GM12891 (cell line): Measurements from ENCODE around the gene PTCH1.

Experiments
- PAX5 ChIP-seq: IDR thresholded peaks from 2 replicates; pipeline ENCODE4 v1.6.1; 2011; ENCODE audit warnings: low read length, moderate library complexity, mild to moderate bottlenecking; ENCODE audit not compliant: insufficient read depth, severe bottlenecking
- POLR2A ChIP-seq: IDR thresholded peaks from 2 replicates; pipeline ENCODE4 v1.6.1; 2011; ENCODE audit warnings: low read depth, low read length, control low read depth
- POLR2AphosphoS5 ChIP-seq: IDR thresholded peaks from 2 replicates; pipeline ENCODE4 v1.6.1; 2011; ENCODE audit warnings: low read depth, low read length, control low read depth
- POU2F2 ChIP-seq: IDR thresholded peaks from 2 replicates; pipeline ENCODE4 v1.6.1; 2011; ENCODE audit warnings: low read depth, mild to moderate bottlenecking, control low read depth, low read length, moderate library complexity
- SPI1 ChIP-seq: IDR thresholded peaks from 2 replicates; pipeline ENCODE4 v1.6.1; 2011; ENCODE audit warnings: low read depth, low read length, control low read depth
- TAF1 ChIP-seq: IDR thresholded peaks from 2 replicates; pipeline ENCODE4 v1.6.1; 2011; ENCODE audit warnings: low read depth, low read length, control low read depth

DNA sequence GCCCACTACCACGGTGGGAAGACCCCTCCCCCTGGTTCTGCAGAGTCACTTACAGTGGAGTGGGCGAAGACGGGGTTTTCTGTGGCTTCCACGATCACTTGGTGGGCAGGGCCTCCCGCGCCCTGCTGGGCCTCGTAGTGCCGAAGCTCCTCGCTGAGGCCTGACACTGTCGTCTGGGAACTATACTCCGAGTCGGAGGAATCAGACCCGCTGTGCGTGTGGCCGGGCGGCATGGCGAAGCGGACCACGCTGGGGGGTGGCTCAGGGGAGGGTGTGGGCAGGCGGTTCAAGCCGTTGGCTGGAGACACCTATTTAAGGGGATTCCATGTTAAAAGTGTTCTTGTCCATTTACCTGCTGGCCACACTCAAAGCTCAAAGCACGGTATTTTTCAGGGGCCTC, 67.8 kb downstream of the PTCH1 start:
- TF ChIP-seq POLR2A: no peak
- no peak for TF ChIP-seq PAX5
- no peak for TF ChIP-seq POLR2AphosphoS5
- no peak for TF ChIP-seq SPI1
- no peak for TF ChIP-seq POU2F2
- no peak for TF ChIP-seq TAF1
